GM21723 (cell line): ENCODE results near the gene ALDH1L1.
"Not testable (repeated sequence)": the region's sequence is repeated elsewhere in the genome, so short reads cannot be mapped to it uniquely, and the experiment has no call there.

Experiments
- ATAC-seq: cut with Tn5 transposase; IDR thresholded peaks from one replicate; pipeline ENCODE4 v1.9.1; 2021; ENCODE audit warnings: mild to moderate bottlenecking, moderate library complexity; ENCODE audit not compliant: unreplicated experiment

Gene ALDH1L1

GRCh38 chr3:126108676-126109050 lies 71.7 kb downstream of the ALDH1L1 start:
- no peak for ATAC-seq

GRCh38 chr3:126107957-126108675 lies 72.3 kb downstream of the ALDH1L1 start:
- ATAC-seq: no peak

GRCh38 chr3:126107203-126107939 lies 73.0 kb downstream of the ALDH1L1 start:
- ATAC-seq: no peak

- ATAC-seq: no peak
Measured at GRCh38 chr3:126106336-126107202, 73.8 kb downstream of the ALDH1L1 start.

- no peak for ATAC-seq
Measured at GRCh38 chr3:126105691-126106187, 74.6 kb downstream of the ALDH1L1 start.

GRCh38 chr3:126104742-126105605 lies 75.4 kb downstream of the ALDH1L1 start:
- no peak for ATAC-seq

GRCh38 chr3:126104028-126104635 lies 76.3 kb downstream of the ALDH1L1 start:
- ATAC-seq: no peak

GRCh38 chr3:126103121-126104027 lies 77.0 kb downstream of the ALDH1L1 start:
- ATAC-seq: no peak

- ATAC-seq: no peak
Measured at GRCh38 chr3:126102530-126102951, 77.8 kb downstream of the ALDH1L1 start.

- ATAC-seq: no peak
Measured at GRCh38 chr3:126102011-126102410, 78.4 kb downstream of the ALDH1L1 start.

GRCh38 chr3:126101521-126101982 lies 78.8 kb downstream of the ALDH1L1 start:
- no peak for ATAC-seq

GRCh38 chr3:126100634-126101301 lies 79.6 kb downstream of the ALDH1L1 start:
- ATAC-seq: no peak

GRCh38 chr3:126100269-126100633 lies 80.1 kb downstream of the ALDH1L1 start:
- ATAC-seq: no peak

- no peak for ATAC-seq
Measured at GRCh38 chr3:126098391-126098858, 82.0 kb downstream of the ALDH1L1 start.

GRCh38 chr3:126097801-126098200 lies 82.6 kb downstream of the ALDH1L1 start:
- no peak for ATAC-seq

- not testable (repeated sequence) for ATAC-seq
Measured at GRCh38 chr3:126096274-126096673, 84.1 kb downstream of the ALDH1L1 start.

GRCh38 chr3:126092128-126092527 lies 88.3 kb downstream of the ALDH1L1 start:
- ATAC-seq: not testable (repeated sequence)

- ATAC-seq: no peak
Measured at GRCh38 chr3:126087552-126088175, 92.7 kb downstream of the ALDH1L1 start.
